Measurements from ENCODE around the gene SEC14L5.
"Not testable (repeated sequence)": the region's sequence is repeated elsewhere in the genome, so short reads cannot be mapped to it uniquely, and the experiment has no call there.

The SEC14L5 gene

GRCh38 chr16:4931381-4931780, 26.7 kb upstream of the SEC14L5 start:
- DNase-seq = no peak

GRCh38 chr16:4933433-4933832, 24.7 kb upstream of the SEC14L5 start:
- DNase-seq = no peak

GRCh38 chr16:4933871-4934395, 24.2 kb upstream of the SEC14L5 start:
- DNase-seq = no peak

- no peak for DNase-seq
Measured at GRCh38 chr16:4934591-4934990, 23.5 kb upstream of the SEC14L5 start.

GRCh38 chr16:4935241-4935855, 22.8 kb upstream of the SEC14L5 start:
- DNase-seq = no peak

- no peak for DNase-seq
Measured at GRCh38 chr16:4936181-4936990, 21.7 kb upstream of the SEC14L5 start.

- DNase-seq = peak; percentile 19
Measured at GRCh38 chr16:4936991-4937781, 20.9 kb upstream of the SEC14L5 start, which contains the start of gene PPL. Gene PPL, minus strand, starts transcription at chr16:4937148. Its CDS starts 103 bp downstream, at chr16:4937045.

GRCh38 chr16:4937782-4938682, 20.1 kb upstream of the SEC14L5 start:
- no peak for DNase-seq

GRCh38 chr16:4938683-4939030, 19.5 kb upstream of the SEC14L5 start:
- no peak for DNase-seq

- DNase-seq = no peak
Measured at GRCh38 chr16:4940719-4941118, 17.4 kb upstream of the SEC14L5 start.

GRCh38 chr16:4942481-4942880, 15.6 kb upstream of the SEC14L5 start:
- DNase-seq = no peak

- DNase-seq = peak; percentile 8
Measured at GRCh38 chr16:4944333-4945281, 13.5 kb upstream of the SEC14L5 start.

- DNase-seq = no peak
Measured at GRCh38 chr16:4945560-4946502, 12.3 kb upstream of the SEC14L5 start.

GRCh38 chr16:4946917-4947316, 11.2 kb upstream of the SEC14L5 start:
- no peak for DNase-seq

- DNase-seq = no peak
Measured at GRCh38 chr16:4947722-4948503, 10.2 kb upstream of the SEC14L5 start.

- no peak for DNase-seq
Measured at GRCh38 chr16:4948903-4949766, 9.0 kb upstream of the SEC14L5 start.

- no peak for DNase-seq
Measured at GRCh38 chr16:4949986-4950385, 8.1 kb upstream of the SEC14L5 start.

GRCh38 chr16:4951583-4951982, 6.5 kb upstream of the SEC14L5 start:
- DNase-seq = not testable (repeated sequence)
